HK-2 (cell line): Measurements from ENCODE around the gene SEL1L.
A peak's percentile ranks its signal among the peaks of the same experiment; 100 is the strongest.
"Not testable (repeated sequence)": the region's sequence is repeated elsewhere in the genome, so short reads cannot be mapped to it uniquely, and the experiment has no call there.

ENCODE experiments used
- DNase-seq: peaks from one replicate; pipeline ENCODE4 v3.0.0-alpha.2; 2018; ENCODE audit not compliant: unreplicated experiment

SEL1L gene

GRCh38 chr14:81533536-81534343 is at the start of gene SEL1L:
Gene SEL1L, minus strand, starts transcription at chr14:81533853. Its CDS starts 109 bp downstream, at chr14:81533744.
- DNase-seq, result peak; percentile 99

- DNase-seq, result no peak
Observed at GRCh38 chr14:81582420-81582819, 48.8 kb upstream of the SEL1L start.

- DNase-seq, result no peak
Observed at GRCh38 chr14:81579115-81579514, 45.5 kb upstream of the SEL1L start.

- DNase-seq, result no peak
Observed at GRCh38 chr14:81571437-81571836, 37.8 kb upstream of the SEL1L start.

GRCh38 chr14:81567302-81567701 is 33.6 kb upstream of the SEL1L start:
- no peak for DNase-seq

- no peak for DNase-seq
Observed at GRCh38 chr14:81565441-81566290, 32.0 kb upstream of the SEL1L start.

- no peak for DNase-seq
Observed at GRCh38 chr14:81562818-81563217, 29.2 kb upstream of the SEL1L start.

- DNase-seq, result no peak
Observed at GRCh38 chr14:81561084-81561775, 27.6 kb upstream of the SEL1L start.

GRCh38 chr14:81559385-81559784 is 25.7 kb upstream of the SEL1L start:
- DNase-seq, result no peak

- DNase-seq, result no peak
Observed at GRCh38 chr14:81557146-81557545, 23.5 kb upstream of the SEL1L start.

- DNase-seq, result no peak
Observed at GRCh38 chr14:81555684-81556083, 22.0 kb upstream of the SEL1L start.

- no peak for DNase-seq
Observed at GRCh38 chr14:81555051-81555450, 21.4 kb upstream of the SEL1L start.

- DNase-seq, result no peak
Observed at GRCh38 chr14:81551471-81551870, 17.8 kb upstream of the SEL1L start.

- DNase-seq, result no peak
Observed at GRCh38 chr14:81550001-81550637, 16.5 kb upstream of the SEL1L start.

- DNase-seq, result not testable (repeated sequence)
Observed at GRCh38 chr14:81541206-81541605, 7.6 kb upstream of the SEL1L start.

- DNase-seq, result no peak
Observed at GRCh38 chr14:81537193-81537592, 3.5 kb upstream of the SEL1L start.

GRCh38 chr14:81536241-81536771 is 2.7 kb upstream of the SEL1L start:
- no peak for DNase-seq

- DNase-seq, result no peak
Observed at GRCh38 chr14:81535396-81536164, 1.9 kb upstream of the SEL1L start.

- DNase-seq, result no peak
Observed at GRCh38 chr14:81534510-81535074, 939 bp upstream of the SEL1L start.

- DNase-seq, result no peak
Observed at GRCh38 chr14:81533212-81533535, 479 bp downstream of the SEL1L start.

GRCh38 chr14:81529391-81529790 is 4.3 kb downstream of the SEL1L start:
- no peak for DNase-seq
